GM21526 (cell line): ENCODE data around the gene TNPO3.
"Not testable (repeated sequence)": the region's sequence is repeated elsewhere in the genome, so short reads cannot be mapped to it uniquely, and the experiment has no call there.

ENCODE experiments used
- ATAC-seq: cut with Tn5 transposase; IDR thresholded peaks from one replicate; pipeline ENCODE4 v1.9.1; 2021; ENCODE audit warnings: moderate library complexity; ENCODE audit not compliant: unreplicated experiment, low FRiP score

TNPO3 gene

DNA sequence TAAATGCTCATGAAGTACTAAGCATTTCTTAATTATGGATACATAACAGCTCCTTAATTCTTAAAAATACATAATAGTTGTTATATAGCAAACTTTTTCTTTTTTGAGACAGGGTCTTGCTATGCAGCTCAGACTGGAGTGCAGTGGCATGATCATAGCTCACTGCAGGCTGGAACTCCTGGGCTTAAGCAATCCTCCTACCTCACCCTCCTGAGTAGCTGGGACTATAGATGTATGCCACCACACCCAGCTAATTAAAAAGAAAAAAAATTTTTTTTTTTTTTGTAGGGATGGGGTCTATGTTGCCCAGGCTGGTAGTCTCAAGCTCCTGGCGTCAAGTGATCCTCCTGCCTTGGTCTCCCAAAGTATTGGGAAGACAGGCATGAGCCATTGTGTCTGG lies 86.3 kb downstream of the TNPO3 start:
- ATAC-seq: no peak

DNA sequence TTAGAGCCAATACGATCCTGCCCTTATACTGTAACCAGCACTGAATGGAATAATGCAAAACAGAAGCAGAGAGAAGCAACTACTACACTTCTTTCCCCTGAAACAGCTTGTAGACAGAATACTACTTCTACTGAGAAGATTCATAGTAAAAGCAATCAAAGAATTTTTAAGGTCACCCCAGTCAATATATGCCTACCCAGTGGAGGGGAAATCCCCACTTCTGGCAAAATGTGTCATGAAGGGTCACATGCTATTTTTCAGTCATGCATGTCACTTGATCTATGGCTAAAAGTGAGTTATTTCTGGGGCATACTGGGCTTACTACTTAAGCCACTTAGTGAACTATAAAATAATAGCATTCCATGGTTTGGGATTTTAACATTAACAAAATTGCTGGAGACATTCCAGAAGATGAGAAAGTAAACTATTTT lies 91.6 kb downstream of the TNPO3 start:
- peak; percentile 63 for ATAC-seq

DNA sequence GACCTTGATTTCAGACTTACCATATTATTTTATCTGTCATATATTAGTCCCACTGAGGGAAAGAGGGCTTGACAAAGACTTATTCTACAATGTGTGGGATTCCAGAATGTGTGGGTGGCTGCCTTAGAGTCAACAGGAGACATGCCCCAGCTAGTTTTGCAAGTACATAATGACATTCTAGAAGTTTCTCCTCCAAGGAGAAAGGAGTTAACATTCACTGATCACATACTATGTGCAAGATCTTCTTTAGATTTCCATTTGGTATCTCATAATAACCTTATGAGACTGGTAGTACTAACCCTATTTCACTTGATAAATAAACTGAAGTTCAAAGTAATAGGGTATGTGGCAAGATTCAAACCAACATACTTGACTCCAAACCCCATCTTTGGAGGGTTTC lies 92.0 kb downstream of the TNPO3 start:
- ATAC-seq: peak; percentile 36

DNA sequence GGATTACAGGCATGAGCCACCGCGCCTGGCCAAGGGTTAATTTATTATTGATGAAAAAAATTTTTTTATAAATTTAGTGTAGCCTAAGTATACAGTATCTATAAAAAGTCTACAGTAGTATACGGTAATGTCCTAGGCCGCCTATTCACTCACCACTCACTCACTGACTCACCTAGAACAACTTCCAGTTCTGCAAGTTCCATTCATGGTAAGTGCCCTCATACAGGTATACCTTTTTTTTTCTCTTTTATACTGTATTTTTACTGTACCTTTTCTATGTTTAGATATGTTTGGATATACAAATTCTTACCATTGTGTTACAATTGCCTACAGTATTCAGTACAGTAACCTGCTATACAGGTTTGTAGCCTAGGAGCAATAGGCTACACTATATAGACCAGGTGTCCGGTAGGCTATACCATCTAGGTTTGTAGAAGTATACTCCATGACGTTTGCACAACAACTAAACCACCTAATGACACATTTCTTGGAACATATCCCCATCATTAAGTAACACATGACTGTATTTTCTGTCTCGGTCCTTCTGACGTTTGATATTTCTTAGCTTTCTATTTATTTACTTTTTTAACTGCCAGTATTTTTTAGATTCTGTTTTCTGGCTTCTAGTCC lies 93.8 kb downstream of the TNPO3 start:
- no peak for ATAC-seq

DNA sequence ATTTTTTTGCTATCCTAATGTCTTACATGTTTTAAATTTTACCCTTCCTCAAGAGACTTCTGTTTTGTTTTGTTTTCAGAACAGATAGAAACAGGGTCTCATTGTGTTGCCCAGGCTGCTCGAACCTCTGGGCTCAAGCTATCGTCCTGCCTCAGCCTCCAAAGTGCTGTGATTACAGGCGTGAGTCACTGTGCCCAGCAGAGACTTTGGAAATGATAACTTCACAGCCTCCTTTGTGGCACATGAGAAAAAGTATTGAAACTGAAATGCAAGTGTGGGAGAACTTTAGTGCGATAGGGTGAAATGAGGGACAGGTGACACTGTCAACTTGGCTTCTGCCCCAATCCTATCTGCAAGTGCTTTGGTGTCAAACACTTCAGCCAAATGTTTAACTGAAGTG lies 95.6 kb downstream of the TNPO3 start:
- no peak for ATAC-seq

DNA sequence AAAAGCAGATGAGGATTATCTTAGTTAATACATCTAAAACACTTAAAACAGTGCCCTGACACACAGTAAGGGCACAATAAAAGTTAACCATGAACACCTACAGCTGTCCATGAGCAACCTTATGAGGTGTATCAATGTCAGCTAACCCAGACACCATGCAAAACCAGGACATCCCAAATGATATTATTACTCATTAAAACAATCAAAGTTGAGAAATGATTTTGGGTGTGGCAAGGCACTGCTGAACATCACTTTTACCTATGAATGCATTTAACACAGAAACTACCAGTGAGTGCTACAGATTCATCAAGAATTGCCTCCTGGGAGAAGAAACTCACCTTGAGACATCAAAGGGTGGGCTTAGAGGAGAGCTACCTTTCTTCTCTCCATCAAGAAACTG lies 98.9 kb downstream of the TNPO3 start:
- no peak for ATAC-seq

DNA sequence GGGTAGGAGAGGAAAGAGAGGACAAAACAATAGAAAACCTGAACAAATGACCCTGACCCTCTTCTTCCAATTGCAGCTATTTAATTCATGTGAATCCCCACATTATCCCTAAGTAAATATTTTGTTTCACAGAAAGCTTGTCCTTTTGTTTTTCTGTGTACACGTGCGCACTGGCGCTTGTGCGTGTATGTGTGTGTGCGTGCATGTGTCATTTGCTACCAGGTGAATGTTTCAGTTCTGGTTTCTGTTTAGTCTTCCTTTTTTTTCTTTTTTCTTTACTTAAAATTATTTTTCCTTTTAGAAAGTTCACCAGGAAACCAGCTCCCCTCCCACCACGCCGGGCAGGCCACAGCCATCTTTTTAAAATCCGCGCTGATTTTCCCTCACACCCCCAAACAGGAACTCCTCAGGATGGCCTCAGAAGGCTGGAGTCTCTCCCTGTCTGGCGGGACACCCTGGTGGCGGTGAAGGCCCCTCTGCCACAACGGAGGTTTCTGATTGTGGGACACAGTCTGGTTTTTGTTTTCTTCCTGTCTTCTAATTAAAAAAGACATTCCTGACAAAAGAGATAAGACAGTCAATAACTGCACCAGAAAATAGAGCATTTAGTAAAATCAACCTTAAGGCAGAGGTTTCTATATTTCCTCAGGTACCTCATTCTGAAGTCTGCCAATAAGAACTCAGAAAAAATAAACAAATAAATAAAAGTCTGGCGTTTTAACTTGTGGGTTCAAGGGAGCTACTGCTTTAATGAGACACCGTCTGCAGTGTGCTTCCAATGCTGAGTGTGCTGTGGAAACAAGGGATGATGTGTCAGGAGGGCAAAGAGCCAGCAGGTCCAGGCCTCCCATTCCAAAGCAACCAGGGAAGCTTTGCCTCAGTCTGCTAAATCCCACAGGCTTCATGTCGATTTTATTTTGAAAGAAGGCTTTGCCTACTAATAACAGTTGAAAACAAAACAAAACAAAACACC lies 99.8 kb downstream of the TNPO3 start:
- peak; percentile 54 for ATAC-seq

DNA sequence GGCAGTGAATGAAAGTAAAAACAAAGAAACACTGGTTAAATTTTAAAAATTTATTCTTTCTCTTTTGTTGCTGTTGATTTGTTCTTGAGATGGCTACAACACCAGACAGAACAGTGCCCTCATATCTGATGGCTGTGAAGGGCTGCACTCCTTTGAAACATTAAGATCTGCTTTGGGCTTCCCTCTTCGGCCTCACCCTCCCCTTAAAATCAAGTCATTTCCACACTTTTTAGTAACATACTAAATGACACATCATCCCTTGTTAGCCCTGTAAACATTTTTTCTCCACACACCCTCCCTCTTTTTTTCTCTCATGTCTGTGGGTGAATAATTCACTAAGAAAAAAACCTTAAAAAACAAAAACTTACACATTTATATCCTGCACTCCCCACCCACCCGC lies 100.8 kb downstream of the TNPO3 start:
- no peak for ATAC-seq

DNA sequence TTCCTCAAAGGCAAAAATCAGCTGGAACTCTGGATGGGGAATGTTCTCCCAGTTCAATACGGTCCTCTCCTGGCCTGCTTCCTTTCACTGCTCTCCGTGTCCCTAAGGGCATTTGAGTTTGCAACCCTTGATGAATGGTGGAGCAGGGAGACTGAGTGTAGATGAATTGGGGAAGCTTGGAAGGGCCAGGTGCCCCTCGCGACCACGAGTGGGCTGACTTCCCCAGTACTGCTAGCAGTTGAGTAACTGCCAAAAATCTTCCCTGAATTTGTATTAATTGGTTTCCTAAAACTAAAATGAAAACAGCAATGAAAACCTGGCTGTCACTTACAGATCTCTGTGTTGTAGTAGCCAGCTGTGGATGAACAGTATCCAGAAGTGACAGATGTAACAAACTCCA lies 103.6 kb downstream of the TNPO3 start:
- no peak for ATAC-seq

DNA sequence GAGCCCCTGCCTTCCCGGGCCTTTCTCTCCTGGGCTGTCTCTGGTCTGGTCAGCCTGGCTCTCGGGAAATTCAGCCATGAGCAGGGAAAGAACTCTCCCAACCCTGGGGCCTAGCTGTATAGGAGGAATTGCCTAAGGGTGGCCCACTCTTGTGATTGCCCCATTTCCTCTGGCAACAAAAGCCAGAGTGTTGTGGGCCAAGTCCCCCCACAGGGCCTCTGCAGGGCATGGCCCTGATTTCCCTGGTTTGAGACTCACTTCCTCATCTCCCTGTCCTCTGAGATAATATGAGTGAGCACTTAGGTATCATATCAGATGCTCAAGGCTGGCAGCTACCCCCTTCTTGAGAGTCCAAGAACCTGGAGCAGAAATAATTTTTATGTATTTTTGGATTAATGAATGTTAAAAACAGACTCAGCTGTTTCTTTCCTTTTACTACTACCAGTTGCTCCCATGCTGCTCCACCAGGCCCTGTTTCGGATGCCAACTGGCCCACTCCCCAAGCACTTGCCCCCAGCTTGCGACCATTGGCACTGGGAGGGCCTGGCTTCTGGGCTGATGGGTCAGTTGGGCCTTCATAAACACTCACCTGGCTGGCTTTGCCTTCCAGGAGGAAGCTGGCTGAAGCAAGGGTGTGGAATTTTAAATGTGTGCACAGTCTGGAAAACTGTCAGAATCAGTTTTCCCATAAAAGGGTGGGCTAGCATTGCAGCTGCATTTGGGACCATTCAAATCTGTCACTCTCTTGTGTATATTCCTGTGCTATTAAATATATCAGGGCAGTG lies 105.7 kb downstream of the TNPO3 start:
- no peak for ATAC-seq

DNA sequence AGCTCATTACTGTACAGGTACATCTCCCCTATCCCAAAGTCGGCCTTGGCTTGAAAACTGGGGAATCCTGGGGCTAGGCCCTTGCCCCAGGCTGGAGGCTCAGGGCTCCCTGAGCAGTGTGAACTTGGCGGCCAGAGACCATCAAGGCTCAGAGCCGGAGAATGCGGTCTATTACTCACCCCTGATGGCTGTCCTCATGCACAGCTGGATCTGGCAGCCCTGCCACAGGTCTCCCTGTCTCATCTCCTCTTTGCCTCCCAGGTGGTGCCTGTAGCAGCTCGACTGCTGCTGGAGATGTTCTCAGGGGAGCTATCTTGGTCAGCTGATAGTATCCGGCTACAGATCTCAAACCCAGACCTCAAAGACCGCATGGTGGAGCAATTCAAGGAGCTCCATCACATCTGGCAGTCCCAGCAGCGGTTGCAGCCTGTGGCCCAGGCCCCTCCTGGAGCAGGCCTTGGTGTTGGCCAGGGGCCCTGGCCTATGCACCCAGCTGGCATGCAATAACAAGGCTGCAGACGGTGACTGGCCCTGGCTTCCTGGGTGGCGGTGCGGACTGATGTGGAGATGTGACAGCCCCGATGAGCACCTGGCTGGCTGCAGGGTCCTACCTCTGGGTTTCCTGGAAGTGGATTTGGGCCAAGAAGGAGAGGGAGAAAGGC lies 106.5 kb downstream of the TNPO3 start:
- no peak for ATAC-seq

DNA sequence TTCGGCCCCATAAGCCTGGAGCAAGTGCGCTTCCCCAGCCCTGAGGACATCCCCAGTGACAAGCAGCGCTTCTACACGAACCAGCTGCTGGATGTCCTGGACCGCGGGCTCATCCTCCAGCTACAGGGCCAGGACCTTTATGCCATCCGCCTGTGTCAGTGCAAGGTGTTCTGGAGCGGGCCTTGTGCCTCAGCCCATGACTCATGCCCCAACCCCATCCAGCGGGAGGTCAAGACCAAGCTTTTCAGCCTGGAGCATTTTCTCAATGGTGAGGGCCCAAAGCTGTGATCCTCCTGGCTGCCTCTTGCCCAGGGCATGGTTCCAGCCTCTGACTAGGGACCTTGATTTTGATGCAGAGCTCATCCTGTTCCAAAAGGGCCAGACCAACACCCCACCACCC lies 107.1 kb downstream of the TNPO3 start:
- ATAC-seq: no peak

DNA sequence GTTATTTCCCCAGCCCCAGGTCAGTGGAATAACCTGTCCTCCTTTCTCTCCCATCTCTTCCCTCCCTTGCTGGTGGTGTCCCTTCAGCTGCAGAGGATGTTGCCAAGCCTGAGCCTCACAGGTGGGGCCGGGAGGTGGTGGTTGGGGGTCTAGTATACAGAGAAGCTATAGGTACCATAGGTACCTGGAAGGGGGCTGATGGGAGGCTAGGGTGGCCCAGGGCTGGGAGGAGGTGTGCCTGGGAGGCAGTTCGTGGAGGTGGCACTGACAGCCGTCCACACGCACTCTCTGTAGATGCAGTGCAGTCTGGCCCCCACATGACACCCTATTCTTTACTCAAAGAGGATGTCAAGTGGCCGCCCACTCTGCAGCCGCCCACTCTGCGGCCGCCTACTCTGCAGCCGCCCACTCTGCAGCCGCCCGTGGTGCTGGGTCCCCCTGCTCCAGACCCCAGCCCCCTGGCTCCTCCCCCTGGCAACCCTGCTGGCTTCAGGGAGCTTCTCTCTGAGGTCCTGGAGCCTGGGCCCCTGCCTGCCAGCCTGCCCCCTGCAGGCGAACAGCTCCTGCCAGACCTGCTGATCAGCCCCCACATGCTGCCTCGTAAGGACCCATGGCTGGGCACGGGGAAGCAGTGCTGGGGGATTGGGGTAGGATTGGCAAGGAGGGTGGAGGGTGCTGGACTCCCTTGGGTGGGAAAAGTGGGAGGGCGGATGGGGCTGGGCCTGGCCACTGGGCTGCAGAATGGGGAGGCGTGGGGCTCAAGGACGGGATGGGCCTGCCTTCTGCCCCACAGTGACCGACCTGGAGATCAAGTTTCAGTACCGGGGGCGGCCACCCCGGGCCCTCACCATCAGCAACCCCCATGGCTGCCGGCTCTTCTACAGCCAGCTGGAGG lies 107.7 kb downstream of the TNPO3 start:
- ATAC-seq: no peak

DNA sequence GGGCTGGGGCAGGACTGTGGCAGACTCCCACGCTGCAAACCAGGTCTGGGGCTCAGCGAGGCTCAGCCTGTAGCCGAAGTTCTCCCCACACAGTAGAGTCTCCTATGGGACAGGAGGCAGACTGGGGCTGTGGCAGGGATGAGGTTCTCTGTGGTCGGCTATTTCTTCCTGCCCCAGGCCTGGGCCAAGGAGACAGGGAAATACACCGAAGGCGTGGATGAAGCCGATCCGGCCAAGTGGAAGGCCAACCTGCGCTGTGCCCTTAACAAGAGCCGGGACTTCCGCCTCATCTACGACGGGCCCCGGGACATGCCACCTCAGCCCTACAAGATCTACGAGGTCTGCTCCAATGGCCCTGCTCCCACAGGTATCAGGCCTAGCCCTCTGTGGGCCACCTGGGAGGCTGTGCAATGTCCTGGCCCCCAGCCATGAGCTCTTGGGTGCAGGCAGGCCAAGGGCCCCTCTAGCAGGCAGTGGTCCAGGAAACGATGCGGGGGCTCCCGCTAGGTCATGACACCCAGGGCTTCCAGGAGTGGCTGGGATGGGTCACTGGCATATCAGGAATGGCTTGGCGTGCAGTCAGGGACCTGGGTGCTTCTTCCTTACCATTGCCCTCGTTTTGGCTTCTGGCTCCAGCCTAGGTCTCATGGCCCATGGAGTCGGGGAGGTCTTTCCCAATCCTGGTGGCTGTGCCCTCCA lies 109.1 kb downstream of the TNPO3 start:
- no peak for ATAC-seq

DNA sequence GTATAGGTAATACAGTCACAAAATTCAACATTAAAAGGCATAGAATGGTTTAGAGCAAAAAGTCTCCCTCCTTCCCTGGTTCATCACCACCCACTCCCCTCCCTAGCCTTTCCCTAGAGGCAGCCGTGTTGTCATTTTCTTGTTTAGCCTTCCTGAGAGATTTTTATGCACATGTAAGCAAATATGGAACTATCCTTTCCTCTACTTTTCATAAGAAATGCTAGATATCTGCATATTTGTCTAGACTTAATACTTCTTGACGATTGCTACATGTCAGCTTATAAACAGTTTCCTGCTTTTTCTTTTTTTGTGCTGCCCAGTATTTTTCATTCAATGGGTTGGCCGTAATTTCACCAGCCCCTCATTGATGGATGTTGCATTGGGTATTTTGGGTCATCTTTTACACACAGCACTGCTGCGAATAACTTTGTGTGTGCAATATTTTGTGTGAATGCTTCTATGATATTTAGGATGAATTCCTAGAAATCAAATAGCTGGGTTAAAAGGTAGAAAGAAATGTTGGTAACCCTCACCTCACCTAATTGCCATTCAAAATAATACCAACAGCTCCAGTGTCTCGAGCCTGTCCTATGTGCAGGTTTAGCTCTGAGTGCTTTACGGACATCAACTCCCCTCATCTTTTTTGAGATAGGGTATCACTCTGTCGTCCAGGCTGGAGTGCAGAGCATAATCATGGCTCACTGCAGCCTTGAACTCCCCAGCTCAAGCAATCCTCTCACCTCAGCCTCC lies 110.2 kb downstream of the TNPO3 start:
- ATAC-seq: no peak

DNA sequence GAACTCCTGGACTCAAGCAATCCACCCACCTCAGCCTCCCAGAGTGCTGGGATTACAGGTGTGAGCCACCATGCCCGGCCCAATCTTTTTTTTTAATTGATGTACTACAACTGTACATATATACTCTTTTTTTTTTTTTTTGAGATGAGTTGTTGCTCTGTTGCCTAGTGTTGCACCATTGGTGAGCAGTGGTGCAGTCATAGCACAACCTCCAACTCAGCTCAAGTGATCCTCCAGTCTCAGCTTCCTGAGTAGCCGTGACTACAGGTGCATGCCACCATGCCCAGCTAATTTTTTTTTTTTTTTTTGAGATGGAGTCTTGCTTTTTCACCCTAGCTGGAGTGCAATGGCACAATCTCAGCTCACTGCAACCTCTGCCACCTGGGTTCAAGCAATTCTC lies 111.7 kb downstream of the TNPO3 start:
- ATAC-seq: not testable (repeated sequence)

DNA sequence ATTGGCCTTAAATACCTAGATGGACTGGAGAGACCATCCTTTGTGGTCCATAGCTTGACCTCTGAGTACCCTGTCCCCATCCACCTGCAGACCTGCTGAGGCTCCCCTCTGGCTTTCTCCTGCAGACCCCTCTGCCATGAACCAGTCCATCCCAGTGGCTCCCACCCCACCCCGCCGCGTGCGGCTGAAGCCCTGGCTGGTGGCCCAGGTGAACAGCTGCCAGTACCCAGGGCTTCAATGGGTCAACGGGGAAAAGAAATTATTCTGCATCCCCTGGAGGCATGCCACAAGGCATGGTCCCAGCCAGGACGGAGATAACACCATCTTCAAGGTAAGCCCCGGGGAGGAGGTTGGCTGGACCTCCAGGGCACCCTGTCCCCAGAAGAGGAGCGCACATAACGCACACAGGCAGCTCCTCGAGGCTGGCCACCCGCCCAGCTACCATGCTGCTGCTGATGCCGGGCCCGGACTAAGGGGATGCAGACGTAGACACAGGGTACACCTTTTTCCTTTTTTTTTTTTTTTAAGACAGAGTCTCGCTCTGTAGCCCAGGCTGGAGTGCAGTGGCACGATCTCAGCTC lies 112.9 kb downstream of the TNPO3 start:
- ATAC-seq: no peak

DNA sequence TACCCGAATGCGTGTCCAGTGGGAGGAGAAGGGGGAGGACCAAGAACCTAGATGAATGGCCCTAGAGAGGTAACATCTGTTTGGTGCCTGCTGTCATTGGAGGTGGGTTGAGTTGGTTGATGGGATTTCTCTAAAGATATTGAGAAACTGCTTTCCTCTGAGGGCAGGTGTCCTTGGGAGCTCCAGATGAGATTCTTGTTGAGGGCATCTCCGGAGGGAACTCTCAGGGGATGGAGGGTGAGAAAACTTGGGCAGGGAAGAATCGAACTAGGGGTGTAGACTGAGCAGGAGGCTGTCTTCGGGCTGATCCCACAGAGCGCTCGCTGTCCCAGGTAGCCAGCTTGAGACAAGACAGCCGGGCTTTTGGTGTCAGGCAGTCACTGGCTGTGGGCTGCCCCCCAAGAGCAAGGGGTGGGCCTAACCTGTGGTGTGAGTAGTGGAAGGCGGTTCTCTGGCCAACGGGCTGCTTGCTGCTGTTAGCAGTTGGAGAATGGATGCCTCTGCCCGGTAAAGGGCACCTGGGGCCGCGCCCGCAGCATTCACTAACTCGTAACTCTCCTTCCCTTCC lies 113.5 kb downstream of the TNPO3 start:
- no peak for ATAC-seq
